IPS DF 6.9 (cell line): ENCODE results near the gene PPP1R1C.

Experiments used
- DNase-seq: peaks from one replicate; pipeline ENCODE4 v3.0.0-alpha.2; 2013; ENCODE audit warnings: low read depth, low spot score
- H3K27ac ChIP-seq: one replicate; pipeline ENCODE4 v1.5.1; 2013; ENCODE audit warnings: low read length, control low read depth
- H3K27me3 ChIP-seq: 2 replicates; pipeline ENCODE4 v1.6.1; 2013; ENCODE audit warnings: mild to moderate bottlenecking, low read length; ENCODE audit not compliant: control insufficient read depth, insufficient read depth
- H3K36me3 ChIP-seq: 2 replicates; pipeline ENCODE4 v1.6.1; 2013; ENCODE audit warnings: low read length; ENCODE audit not compliant: control insufficient read depth, insufficient read depth
- H3K4me1 ChIP-seq: 2 replicates; pipeline ENCODE4 v1.6.1; 2013; ENCODE audit warnings: low read length; ENCODE audit not compliant: control insufficient read depth, insufficient read depth
- H3K4me3 ChIP-seq: 2 replicates; pipeline ENCODE4 v1.5.1; 2013; ENCODE audit warnings: mild to moderate bottlenecking, low read length
- H3K9me3 ChIP-seq: 2 replicates; pipeline ENCODE4 v1.6.1; 2013; ENCODE audit warnings: low read length, inconsistent platforms; ENCODE audit not compliant: control insufficient read depth, insufficient read depth
- WGBS: extraction: QIAGEN DNeasy Blood & Tissue Kit; methylation state at CpG from one replicate; pipeline ENCODE4 v1.1.7; 2013; ENCODE audit warnings: mixed read lengths, missing lambda C conversion rate; ENCODE audit not compliant: insufficient read length, insufficient coverage; 5-methylcytosine and 5-hydroxymethylcytosine counted together

The PPP1R1C gene

DNA sequence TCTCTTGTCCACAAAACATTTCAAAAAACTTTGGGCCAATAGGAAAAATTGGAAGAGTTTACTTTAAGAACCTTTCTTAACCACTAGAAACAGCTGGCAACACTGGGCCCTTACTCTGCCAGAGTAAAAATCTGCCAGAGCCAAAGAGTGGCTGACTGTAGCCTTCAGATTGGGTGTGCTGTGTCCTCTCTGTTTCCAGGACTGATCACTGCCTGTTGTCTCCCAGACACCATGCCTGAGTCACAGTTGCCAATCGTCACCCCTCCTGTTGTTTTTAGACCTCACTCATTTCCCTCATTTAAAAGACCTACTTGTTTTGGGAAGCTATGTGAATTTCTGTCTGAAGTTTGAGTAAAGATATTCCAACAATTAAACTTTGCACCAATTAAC lies 159.1 kb downstream of the PPP1R1C start:
- no peaks in the 10 kb centered on the region for H3K27me3 ChIP-seq
- 0 out of 2 replicates have a peak, but pooled peaks cover 1% of the 10 kb centered on the region for H3K4me1 ChIP-seq
- no peak overlapping the region for H3K27ac ChIP-seq
- DNase-seq = no peak
- no peak overlapping the region for H3K4me3 ChIP-seq
- no CpG with 5 or more reads among the region's 1 CpG for WGBS
- no peaks in the 10 kb centered on the region for H3K36me3 ChIP-seq
- H3K9me3 ChIP-seq = no peaks in the 10 kb centered on the region

DNA sequence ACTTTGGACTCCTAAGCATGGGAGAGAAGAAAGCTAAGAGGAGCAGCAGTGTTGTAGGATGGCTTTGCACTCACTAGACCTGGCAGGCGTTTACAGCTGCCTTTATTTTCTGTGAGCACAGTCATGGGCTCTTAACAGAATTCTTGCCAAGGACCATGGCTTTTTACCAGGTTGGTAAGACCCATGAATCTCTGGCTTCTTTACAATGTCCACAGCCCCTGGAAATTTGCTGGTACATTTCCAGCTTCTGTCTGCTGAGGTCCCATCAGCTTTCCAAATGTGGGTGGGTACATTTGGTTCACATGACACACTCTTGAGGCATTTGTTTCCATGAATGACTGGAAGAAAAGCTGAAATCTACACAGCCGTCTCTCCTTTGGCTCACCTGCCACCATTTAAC lies 162.7 kb downstream of the PPP1R1C start:
- H3K27ac ChIP-seq = no peak overlapping the region
- H3K4me3 ChIP-seq = no peak overlapping the region
- no peak for DNase-seq
- H3K27me3 ChIP-seq = no peaks in the 10 kb centered on the region
- 0 out of 2 replicates have a peak, but pooled peaks cover 1% of the 10 kb centered on the region for H3K4me1 ChIP-seq
- no peaks in the 10 kb centered on the region for H3K9me3 ChIP-seq
- WGBS = no CpG with 5 or more reads among the region's 2 CpGs
- H3K36me3 ChIP-seq = no peaks in the 10 kb centered on the region

DNA sequence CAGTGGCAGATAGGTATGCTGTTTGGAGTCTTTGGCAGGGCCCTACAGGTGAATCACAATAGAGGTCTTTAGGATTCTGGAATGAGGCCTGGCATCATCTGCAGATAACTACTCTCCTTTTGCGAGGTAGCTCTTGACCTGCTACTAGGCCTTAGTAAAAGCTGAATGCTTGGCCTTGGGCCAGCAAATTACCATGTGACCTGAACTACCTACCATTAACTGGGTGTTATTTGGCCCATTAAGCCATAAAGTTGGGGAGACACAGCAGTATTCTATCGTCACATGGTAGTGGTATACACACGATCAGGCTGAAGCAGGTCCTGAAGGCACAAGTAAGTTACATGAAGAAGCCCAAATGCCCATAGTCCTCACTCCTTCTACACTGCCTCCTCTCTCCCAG lies 178.2 kb downstream of the PPP1R1C start:
- no CpG with 5 or more reads among the region's 3 CpGs for WGBS
- no peak overlapping the region for H3K27ac ChIP-seq
- no peak overlapping the region for H3K4me3 ChIP-seq
- H3K27me3 ChIP-seq = no peaks in the 10 kb centered on the region
- no peaks in the 10 kb centered on the region for H3K4me1 ChIP-seq
- H3K36me3 ChIP-seq = no peaks in the 10 kb centered on the region
- no peak for DNase-seq
- no peaks in the 10 kb centered on the region for H3K9me3 ChIP-seq

DNA sequence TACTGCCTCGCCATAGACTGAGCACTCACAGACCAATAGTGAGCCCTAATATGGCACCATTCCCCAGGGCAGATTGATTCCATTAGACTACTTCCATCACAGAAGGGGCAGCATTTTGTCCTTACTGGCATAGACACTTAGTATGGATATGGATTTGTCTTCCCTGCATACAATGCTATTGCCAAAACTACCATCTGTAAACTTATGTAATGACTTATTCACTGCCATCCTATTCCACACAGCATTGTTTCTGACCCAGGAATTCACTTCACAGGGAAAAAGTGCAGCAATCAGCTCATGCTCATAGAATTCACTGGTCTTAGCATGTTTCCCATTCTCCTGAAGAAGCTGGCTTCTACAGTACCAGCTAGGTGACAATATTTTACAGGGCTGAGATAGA lies 179.0 kb downstream of the PPP1R1C start:
- DNase-seq = no peak
- no peak overlapping the region for H3K27ac ChIP-seq
- no peaks in the 10 kb centered on the region for H3K9me3 ChIP-seq
- WGBS = no CpG with 5 or more reads among the region's 1 CpG
- no peaks in the 10 kb centered on the region for H3K4me1 ChIP-seq
- H3K4me3 ChIP-seq = no peak overlapping the region
- no peaks in the 10 kb centered on the region for H3K27me3 ChIP-seq
- no peaks in the 10 kb centered on the region for H3K36me3 ChIP-seq

DNA sequence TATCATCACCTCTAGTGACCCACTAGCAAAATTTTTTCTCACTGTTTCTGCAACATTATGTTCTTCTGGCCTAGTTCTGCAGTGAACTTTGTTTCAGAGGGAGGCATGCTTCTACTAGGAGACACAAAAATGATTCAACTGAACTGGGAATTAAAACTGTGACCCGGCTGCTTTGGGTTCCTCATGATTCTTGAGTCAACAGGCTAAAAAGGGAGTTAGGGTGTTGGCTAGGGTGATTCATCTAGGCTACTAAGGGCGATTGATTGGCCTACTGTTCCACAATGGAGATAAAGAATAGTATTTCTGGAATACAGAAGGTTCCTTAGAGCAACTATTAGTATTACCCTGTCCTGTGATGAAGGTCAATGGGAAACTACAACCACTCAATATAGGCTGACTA lies 179.5 kb downstream of the PPP1R1C start:
- Histone ChIP-seq H3K27ac (no peak overlapping the region), H3K4me3 (no peak overlapping the region), H3K4me1 (no peaks in the 10 kb centered on the region), H3K27me3 (no peaks in the 10 kb centered on the region), H3K36me3 (no peaks in the 10 kb centered on the region), H3K9me3 (no peaks in the 10 kb centered on the region)
- WGBS = no CpG with 5 or more reads among the region's 2 CpGs
- DNase-seq = no peak

DNA sequence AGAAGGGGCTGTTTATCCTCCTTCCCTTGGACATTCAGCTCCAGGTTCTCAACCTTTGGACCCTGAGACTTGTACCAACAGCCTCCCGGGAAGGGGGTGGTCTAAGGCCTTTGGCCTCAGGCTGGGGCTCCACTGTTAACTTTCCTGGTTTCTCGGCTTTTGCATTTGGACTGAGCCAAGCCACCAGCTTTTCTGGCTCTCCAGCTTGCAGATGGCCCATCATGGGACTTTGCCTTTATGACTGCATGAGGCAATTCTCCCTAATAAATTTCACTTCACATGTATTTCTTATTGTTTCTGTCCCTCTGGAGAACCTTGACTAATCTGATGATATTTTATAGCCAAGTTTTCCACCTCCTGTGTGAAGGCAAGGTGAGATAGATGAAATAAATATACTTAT lies 180.8 kb downstream of the PPP1R1C start:
- Histone ChIP-seq H3K36me3 (no peaks in the 10 kb centered on the region), H3K4me1 (no peaks in the 10 kb centered on the region), H3K9me3 (no peaks in the 10 kb centered on the region), H3K27ac (no peak overlapping the region), H3K27me3 (no peaks in the 10 kb centered on the region), H3K4me3 (no peak overlapping the region)
- WGBS = no CpG with 5 or more reads among the region's 2 CpGs
- no peak for DNase-seq

DNA sequence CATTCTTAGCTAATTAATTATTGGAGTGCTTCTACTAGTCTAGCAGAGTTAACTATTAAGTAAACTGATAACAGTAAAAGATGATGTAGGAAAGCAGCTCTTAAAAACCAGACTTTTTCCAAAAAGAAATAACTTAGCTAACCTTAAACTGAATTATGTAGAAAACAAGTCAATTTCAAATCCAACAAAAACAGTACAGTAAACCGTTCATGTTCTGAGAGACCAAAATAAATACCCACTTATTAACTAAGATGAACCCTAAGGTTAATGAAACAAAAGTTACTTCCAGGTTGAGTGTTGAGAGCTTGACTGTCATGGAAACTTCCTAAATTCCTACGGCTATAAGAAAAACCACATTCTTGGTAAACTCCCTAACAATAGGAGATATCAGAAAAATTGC lies 181.2 kb downstream of the PPP1R1C start:
- no peaks in the 10 kb centered on the region for H3K27me3 ChIP-seq
- no CpG with 5 or more reads among the region's 2 CpGs for WGBS
- no peak overlapping the region for H3K4me3 ChIP-seq
- H3K36me3 ChIP-seq = no peaks in the 10 kb centered on the region
- no peak for DNase-seq
- no peak overlapping the region for H3K27ac ChIP-seq
- H3K4me1 ChIP-seq = no peaks in the 10 kb centered on the region
- no peaks in the 10 kb centered on the region for H3K9me3 ChIP-seq
